ENCODE results near the gene RASSF7. TPM values are rescaled to one million over a fixed set of nuclear protein-coding genes. Genes with fewer than 3 reads are reported as not detected.
"Not testable (repeated sequence)": the region's sequence is repeated elsewhere in the genome, so short reads cannot be mapped to it uniquely, and the experiment has no call there.

The RASSF7 gene, protein sequence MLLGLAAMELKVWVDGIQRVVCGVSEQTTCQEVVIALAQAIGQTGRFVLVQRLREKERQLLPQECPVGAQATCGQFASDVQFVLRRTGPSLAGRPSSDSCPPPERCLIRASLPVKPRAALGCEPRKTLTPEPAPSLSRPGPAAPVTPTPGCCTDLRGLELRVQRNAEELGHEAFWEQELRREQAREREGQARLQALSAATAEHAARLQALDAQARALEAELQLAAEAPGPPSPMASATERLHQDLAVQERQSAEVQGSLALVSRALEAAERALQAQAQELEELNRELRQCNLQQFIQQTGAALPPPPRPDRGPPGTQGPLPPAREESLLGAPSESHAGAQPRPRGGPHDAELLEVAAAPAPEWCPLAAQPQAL
- total RNA-seq (ENCODE audit: insufficient read depth, low replicate concordance): 1.7 TPM

DNA sequence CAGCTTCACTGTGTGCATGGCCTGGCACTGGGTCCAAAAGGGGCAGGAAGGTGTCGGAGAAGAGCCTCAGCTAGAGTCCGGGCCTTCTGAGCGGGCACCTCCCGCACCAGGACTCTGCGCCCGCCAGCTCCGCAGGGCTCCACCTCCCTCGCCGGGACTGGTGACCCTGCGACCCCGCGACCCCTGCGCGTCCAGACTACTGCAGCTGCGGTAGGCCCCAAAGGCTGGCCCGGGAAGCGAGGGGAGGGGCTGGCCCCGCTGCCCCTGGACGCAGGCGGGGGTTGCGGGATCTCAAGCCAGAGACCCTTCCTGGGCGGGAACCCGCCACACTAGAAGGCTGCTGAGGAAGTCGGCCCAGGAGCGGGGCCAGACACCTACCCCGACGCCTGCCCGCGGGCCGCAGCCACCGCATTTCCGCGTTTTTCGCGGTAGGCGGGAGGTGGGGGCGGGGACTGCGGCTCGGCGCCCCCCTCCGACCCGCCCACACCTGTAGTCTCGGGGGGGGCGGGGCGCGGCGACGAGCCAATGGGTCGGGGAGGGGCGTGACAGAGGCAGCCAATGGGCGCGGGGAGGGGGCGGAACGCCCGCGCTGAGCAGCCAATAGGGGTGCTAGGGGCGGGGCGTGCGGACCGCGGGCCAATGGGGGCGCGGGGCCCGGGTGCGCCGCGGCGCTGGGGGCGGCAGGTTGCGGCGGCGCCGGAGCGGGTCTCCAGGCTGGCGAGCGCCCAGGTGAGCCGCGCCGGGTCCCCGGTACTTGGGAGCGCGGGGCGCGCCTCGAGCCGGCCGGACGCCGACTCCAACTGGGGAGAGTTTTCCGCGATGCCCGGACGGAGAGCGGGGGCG, at the start of gene RASSF7, which contains the start of gene LMNTD2:
TSS of gene RASSF7 (plus strand) at position 666 of the 843 bp plus-strand sequence. CDS start 799 bp downstream, outside the sequence.
TSS of gene LMNTD2 (minus strand) at position 434 of the 843 bp plus-strand sequence. CDS start at position 412, 22 bp downstream.
- DNase-seq (ENCODE audit: low spot score): peak; percentile 88

DNA sequence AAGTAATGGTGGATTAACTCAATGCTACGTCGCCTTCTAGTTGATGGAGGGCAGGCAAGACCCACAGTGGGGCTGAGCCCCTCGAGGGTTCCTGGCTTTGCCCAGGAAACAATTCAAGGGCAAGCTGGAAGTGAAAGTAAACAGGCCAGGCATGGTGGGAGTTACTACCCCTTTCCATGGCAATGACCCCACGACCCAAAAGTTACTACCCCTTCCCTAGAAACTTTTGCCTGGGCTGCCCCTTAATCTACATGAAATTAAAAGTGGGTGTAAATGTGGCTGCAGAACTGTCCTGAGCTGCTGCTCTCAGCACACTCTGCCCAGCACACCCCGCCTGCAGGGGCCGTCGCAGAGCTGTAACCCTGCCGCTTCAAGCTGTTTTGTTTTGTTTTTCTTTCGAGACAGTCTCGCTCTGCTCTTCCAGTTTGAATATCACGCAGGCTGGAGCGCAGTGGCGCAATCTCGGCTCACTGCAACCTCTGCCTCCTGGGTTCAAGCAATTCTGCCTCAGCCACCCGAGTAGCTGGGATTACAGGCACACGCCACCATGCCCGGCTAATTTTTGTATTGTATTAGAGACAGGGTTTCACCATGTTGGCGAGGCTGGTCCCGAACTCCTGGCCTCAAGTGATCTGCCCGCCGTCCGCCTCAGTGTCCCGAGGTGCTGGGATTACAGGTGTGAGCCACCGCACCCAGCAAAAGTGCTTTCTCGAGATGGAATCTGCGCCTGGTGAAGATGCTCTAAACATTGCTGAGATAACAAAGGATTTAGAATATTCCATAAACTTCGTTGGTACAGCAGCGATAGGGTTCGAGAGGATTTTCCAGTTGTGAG, 47.8 kb upstream of the RASSF7 start:
- DNase-seq (ENCODE audit: low spot score): no peak

DNA sequence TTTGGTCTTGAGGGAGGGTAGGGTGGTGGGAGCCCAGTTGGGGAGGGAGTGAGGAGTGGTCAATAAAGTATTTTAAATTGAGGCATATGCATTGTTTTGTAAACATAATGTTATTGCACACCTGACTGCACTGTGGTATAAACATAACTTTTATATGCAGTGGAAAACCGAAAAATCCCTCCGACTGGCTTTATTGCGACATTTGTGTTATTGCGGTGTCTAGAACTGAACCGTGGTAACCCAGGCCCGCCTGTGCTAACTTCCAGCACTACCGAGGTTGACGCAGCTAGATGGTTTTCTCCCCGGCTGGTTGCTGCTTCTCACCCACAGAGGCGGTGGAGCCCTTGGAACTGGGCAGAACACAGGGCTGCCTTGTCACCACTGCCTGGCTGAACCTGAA, 46.2 kb upstream of the RASSF7 start:
- DNase-seq (ENCODE audit: low spot score): no peak

DNA sequence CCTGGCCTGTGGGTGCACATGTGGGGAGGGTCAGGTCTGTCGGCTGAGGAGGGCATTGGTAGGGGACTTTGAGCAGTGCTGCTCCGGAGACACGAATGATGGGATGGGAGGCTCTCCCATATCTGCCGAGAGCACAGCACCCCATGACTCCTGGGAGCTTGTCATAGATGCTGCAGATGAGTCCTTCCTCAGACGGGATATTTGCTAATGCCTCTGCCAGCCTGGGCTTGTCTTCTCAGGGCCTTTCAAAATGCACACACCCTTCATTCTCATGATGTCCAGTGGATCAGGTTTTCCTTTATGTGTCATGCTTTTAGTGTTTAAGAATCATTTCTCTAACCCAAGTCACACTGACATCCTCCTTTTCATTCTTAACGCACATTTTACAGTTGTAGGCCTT, 45.6 kb upstream of the RASSF7 start:
- DNase-seq (ENCODE audit: low spot score): peak; percentile 61

DNA sequence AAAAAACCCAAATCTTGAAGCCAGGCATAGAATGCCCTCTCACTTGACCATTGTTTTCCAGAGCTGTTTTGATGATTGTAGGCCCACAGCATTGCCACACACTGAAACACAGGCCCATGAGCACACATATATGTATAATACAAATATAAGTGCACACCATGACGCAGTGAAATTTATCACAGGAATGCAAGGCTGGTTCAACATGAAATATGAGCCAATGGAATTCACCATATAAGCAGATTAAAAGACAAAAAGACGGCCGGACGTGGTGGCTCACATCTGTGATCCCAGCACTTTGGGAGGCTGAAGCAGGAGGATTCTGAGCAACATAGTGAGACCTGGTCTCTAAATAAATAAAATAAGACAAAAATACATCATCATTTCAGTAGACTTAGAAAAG, 44.4 kb upstream of the RASSF7 start:
- DNase-seq (ENCODE audit: low spot score): no peak

DNA sequence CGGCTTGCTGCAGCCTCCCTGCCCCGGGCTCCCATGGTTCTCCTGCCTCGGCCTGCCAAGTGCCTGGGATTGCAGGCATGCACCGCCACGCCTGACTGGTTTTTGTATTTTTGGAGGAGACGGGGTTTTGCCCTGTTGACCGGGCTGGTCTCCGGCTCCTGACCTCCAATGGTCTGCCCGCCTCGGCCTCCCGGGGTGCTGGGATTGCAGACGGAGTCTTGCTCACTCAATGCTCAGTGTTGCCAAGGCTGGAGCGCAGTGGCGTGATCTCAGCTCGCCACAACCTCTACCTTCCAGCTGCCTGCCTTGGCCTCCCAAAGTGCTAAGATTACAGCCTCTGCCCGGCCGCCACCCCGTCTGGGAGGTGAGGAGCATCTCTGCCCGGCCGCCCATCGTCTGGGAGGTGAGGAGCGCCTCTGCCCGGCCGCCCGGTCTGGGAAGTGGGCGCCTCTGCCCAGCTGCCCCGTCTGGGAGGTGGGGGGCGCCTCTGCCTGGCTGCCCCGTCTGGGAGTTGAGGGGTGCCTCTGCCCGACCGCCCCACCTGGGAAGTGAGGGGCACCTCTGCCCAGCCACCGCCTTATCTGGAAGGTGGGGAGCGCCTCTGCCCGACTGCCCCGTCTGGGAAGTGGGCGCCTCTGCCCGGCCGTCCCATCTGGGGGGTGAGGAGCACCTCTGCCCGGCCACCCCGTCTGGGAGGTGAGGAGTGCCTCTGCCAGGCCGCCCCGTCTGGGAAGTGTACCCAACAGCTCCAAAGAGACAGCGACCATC, 43.7 kb upstream of the RASSF7 start:
- DNase-seq (ENCODE audit: low spot score): not testable (repeated sequence)

DNA sequence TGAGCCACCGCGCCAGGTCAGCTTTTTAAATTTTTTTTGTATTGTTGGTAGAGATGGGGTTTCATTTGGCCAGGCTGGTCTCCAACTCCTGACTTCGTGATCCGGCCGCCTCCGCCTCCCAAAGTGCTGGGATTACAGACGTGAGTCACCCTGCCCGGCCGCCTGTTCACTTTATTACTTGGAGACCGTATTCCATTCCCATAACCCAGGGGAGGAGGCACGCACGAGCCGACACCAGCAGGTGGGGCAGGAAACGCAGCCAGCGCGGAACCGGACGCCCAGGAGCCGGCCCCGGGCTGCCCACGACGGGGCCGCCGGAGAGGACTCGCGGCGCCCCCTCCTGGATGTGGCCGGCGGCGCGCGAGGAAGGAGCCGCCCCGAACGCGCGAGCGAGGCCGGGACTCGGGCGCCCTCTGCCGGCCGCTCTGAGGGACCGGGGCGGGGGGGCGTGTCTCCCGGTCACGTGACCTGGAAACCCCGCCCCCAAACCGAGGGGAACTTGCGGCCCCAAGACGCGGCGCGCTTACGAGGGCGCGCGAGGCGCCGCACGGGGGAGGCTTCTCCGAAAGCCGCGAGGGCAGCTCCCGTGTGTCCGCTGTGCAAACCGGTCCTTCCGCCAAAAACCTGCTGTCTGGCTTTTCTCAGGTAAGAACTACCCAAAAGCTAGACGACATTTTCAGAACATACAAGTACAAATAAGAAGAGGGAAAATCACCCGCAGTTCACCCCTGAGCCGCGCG, 42.1 kb upstream of the RASSF7 start:
- peak; percentile 90 for DNase-seq (ENCODE audit: low spot score)

DNA sequence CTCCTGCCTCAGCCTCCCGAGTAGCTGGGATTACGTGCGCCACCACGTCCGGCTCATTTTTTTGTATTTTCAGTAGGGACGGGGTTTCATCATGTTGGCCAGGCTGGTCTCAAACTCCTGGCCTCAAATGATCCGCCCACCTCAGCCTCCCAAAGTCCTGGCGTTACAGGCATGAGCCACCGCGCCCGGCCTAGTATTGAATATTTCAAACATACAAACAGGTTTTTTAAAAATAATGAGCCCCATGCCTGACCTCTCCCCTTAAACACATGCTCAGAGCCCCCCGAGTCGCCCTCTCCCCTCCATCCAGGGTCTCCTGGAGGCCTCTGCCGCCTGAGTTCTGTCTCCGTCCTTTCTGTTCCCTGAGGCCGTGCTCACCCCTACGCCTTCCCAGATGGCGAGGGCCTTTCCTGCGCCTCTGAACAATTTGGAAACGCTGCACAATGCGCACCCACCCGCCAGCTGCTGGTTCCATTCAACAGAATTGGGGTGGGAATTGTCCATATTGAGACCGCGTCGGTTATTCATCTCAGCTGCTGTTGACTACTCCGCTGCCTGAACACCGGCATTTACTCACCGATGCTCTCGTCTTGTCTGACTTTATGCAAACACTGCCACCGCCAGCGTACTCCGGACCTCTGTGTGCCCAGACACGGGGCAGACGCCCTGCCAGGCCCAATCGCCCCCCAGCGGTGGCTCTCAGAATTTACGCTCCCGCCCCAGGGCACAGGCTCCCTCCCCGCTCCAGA, 40.2 kb upstream of the RASSF7 start:
- DNase-seq (ENCODE audit: low spot score): no peak

DNA sequence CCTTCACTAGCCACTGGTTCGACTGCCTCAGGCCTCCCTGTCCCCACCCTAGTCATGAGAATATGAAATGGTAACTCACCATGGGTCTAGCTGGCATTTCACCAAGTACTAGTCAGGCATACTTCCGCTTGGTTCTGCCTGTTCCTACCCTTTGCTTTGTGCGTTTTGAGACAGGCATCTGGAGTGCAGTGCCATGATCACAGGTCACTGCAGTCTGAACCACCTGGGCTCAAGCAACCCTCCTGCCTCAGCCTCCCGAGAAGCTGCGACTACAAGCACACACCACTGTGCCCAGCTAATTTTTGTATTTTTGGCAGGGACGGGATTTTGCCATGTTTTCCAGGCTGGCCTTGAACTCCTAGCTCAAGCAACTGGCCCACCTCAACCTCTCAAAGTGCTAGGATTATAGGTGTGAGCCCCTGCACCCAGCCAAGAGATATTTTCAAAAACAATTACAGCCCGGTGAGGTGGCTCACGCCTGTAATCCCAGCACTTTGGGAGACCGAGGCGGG, 39.5 kb upstream of the RASSF7 start:
- DNase-seq (ENCODE audit: low spot score): no peak

DNA sequence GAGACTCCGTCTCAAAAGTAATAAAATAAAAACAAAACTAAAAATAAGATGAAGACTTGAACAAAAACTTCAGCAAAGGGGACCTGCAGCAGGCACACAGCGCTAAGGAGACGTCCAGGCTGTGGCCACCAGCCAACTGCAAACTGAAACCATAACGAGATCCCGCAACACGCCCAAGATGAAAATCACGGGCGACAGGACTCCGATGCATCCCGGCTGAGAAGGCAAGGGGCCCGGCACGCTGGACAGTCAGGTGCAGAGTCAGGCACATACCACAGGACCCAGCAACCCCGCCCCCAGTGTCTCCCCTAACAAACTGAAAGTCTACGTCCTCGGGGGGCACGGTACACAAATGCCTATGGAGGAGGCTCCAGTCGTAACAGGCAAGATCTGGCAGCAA, 34.6 kb upstream of the RASSF7 start:
- DNase-seq (ENCODE audit: low spot score): no peak

DNA sequence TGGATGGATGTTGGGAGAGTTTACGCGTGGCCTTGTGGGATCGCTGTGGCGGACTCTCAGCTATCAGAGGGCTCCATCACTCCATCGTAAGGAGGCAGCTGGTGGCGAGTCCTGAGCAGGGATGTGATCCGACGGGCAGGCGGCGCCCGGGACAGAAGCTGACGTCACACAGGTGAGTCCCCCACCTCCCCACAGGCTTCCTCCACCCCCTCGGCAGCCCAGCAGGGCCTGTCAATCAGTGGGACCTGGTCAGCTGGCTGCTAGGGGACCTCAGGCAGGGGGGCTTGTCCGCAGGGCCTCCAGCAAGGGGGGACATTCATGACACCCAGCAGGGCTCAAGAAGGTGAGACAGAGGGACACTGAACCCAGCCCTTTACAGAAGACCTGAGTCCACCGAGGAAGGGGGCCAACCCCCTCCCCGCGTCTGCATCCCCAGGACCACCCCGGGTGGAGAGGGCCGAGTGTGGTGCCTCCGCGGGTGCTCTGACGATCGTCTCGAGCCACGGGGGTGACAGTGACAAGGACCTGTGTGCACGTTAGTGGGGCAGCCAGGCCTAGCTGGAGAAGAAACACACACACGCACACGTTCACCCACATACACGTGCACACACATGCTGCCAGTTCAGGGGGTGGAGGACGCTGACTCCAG, 32.5 kb upstream of the RASSF7 start:
- DNase-seq (ENCODE audit: low spot score): no peak

DNA sequence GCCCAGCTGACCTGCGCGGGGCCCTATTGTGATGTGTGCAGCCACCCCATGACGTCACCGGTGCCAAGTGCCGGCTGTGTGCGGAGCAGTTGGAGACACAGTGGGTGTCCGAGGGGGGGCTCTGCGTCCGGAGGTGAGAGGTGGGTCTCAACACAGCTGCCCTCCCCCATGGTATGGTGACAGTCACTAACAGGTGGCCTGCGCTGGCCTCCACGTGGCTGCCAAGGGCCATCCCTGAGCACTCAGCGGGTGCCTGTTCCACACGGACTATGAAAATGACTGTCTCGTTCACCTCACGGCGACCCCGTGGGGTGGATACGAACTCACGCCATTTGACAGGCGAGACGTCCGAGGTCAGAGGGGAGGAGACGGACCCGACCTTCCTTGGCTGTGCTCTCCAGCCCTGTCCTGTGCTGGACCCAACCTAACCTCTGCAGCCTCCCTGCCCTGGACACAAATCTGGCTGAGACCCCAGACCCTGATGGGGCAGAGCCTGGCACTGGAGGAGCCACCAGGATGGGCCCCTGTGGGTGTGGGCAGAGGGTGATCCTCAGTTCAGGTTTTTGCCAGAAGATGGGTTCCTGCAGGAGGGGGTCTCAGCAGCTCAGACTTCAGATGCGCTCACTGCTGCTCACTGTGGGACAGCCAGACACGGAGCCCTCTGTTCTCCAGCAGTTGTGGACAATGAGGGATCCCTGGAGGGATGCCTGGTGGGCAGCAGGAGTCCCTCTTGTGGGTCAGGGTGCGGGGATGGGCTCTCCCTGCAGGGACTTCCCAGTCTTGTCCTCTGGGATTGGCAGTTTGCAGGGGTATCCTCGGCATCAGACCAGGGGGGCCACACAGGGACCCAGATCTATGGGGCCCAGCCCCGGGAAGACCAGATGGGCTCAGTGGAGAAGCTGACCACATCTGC, 31.7 kb upstream of the RASSF7 start:
- no peak for DNase-seq (ENCODE audit: low spot score)

DNA sequence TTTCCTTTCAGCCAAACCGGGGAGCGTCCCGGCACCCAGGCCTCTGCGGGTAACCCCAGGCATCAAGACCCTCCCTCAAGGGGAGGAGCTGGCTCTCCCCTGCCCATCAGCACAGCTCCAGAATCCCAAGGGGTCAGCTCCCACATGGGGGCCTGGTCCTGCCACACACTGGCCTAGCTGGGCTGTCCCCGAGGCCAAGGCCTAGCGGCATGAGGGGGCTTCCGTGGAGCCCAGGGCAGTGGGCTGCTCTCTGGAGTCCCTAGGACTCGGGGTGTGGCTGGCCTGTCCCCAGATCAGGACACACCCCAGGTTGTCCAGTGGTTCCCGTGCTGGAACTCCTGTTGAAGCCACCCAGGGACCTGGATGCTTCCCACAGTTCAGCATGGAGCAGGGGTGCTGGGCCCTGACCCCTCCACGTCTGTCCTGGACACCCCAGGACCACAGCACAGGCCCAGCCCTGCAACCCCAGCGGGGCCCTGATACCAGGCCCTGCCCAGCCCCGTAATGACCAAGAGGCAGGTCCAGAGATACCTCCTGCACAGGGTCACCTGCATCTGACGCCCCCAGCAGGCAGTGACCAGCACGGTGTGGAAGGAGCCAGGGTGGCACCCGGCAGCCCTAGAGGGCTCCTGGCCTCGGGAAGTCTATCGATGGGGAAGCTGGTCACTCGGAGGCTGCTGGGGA, 30.9 kb upstream of the RASSF7 start:
- no peak for DNase-seq (ENCODE audit: low spot score)

DNA sequence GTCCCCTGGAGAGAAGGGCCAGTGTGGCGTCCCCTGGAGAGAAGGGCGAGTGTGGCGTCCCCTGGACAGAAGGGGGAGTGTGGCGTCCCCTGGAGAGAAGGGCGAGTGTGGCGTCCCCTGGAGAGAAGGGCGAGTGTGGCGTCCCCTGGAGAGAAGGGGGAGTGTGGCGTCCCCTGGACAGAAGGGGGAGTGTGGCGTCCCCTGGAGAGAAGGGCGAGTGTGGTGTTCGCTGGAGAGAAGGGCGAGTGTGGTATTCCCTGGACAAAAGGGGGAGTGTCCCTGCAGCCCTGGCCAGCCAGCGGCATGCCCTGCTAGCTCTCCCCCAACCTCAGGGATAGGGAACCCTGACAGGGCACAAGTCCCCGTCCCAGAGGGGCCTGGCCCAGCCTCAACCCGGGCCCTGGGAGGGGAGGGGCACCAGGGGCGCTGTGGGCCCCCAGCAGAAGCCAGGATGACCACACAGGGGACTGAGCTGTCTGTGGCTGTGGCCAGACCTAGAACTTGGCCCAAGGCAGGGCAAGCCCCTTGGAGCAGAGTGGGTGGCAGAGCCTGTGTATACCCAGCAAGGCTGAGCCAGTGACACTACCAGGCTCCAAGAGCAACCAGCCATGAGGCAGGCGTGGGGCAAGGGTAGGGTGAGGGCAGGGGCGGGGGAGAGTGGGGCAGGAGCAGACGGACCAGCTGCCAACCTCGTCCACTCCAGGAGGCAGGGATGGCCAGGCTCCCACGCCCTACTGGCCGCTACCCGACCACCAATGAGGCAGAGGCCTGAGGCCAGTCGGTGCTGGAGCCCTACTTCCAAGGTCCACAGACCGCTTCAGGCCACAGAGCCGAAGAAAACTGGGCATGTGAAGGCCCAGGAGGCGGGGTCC, 29.6 kb upstream of the RASSF7 start:
- no peak for DNase-seq (ENCODE audit: low spot score)

DNA sequence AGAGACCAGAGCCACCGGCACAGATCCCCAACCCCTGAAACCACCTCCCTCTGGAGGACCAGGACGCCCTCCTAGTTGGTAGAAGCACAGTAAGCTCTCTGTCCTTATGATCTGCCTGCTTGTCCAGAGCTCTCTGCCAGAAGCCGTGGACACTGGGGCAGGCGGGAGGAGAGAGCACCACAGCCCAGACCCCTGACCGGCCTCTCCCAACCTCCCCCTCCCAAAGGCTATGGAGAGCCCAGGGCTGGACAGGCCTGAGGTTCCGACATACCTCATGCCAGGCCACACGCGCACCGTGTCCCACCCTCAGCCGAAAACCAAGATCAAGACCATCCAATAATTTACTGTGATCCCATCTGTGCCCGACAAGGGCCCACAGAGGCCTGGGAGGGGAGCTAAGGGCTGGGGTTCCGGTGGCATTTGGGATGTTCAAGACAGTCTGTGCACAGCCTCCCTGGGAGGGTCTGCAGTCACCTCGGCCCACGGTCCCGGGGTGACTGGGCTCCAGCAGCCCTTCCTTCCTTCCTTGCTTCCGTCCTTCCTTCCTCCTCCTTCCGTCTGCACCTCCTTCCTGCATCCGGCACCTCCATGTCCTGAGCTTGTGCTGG, 28.7 kb upstream of the RASSF7 start:
- DNase-seq (ENCODE audit: low spot score): no peak
